ENCODE measurements around the gene SH2D3C. TPM values are rescaled to one million over a fixed set of nuclear protein-coding genes. Genes with fewer than 3 reads are reported as not detected.
A peak's percentile ranks its signal among the peaks of the same experiment; 100 is the strongest.

The SH2D3C gene
- total RNA-seq, 1 donor from 2014 or later, result 5.8 TPM

DNA sequence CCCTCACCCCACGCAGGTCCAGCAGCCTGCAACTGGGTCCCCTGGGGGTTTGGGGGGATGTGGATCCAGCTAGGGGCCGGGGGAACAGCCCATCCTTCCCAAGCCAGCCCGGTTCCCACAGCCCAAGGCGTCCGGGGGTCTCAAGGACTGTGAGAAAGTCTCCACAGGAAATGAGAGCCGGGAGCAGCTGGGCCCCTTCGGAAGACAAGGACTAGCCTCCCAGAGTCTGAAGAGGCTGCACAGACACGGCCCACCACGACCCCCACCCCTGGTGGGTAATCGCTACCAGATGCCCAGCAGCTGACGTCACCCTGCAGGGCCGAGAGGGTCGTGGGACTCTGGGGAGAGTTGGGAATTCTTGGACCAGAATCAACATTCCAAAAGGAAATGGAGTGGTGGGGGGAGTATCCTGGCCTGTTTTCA, 10.5 kb downstream of the SH2D3C start:
- Histone ChIP-seq H3K79me2 (ENCODE audit: insufficient read depth, low read length) (no peaks in the 10 kb centered on the region), H3K27ac (ENCODE audit: low read depth, low read length) (peak overlapping the region; percentile 74), H3K36me3 (ENCODE audit: insufficient read depth, low read length) (no peaks in the 10 kb centered on the region), H3K27me3 (ENCODE audit: insufficient read depth, low read length) (no peaks in the 10 kb centered on the region), H3K4me2 (ENCODE audit: low read length) (peak overlapping the region; percentile 62), H2AFZ (ENCODE audit: low read depth, low read length) (peak overlapping the region; percentile 12), H3K9ac (ENCODE audit: low read length) (peak overlapping the region; percentile 76), H3K4me3 (ENCODE audit: insufficient read depth, low read depth, low read length) (no peak overlapping the region), H3K9me3 (ENCODE audit: insufficient read depth, low read depth, low read length) (no peaks in the 10 kb centered on the region), H4K20me1 (ENCODE audit: insufficient read depth, low read length) (no peaks in the 10 kb centered on the region), H3K4me1 (ENCODE audit: insufficient read depth, low read length) (peaks cover 25% of the 10 kb centered on the region)
- FAIRE-seq, result no peak
- Mint-ChIP-seq H3K36me3 (ENCODE audit: low read depth, unreplicated experiment) (peaks cover 12% of the 10 kb centered on the region), H3K9me3 (ENCODE audit: unreplicated experiment) (peaks cover 4% of the 10 kb centered on the region), H3K4me3 (ENCODE audit: unreplicated experiment) (peak overlapping the region; percentile 27), H3K27ac (ENCODE audit: unreplicated experiment) (peak overlapping the region; percentile 78), H3K4me1 (ENCODE audit: low read depth, unreplicated experiment) (peaks cover 28% of the 10 kb centered on the region), H3K27me3 (ENCODE audit: low read depth, unreplicated experiment) (peaks cover 4% of the 10 kb centered on the region)
- DNase-seq (ENCODE audit: low read depth), result peak; percentile 29
- TF ChIP-seq, protein P1, sequence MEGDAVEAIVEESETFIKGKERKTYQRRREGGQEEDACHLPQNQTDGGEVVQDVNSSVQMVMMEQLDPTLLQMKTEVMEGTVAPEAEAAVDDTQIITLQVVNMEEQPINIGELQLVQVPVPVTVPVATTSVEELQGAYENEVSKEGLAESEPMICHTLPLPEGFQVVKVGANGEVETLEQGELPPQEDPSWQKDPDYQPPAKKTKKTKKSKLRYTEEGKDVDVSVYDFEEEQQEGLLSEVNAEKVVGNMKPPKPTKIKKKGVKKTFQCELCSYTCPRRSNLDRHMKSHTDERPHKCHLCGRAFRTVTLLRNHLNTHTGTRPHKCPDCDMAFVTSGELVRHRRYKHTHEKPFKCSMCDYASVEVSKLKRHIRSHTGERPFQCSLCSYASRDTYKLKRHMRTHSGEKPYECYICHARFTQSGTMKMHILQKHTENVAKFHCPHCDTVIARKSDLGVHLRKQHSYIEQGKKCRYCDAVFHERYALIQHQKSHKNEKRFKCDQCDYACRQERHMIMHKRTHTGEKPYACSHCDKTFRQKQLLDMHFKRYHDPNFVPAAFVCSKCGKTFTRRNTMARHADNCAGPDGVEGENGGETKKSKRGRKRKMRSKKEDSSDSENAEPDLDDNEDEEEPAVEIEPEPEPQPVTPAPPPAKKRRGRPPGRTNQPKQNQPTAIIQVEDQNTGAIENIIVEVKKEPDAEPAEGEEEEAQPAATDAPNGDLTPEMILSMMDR (IDR thresholded peaks at IDR 0.05; ENCODE audit: insufficient read depth, low read depth, low read length), result no peak

DNA sequence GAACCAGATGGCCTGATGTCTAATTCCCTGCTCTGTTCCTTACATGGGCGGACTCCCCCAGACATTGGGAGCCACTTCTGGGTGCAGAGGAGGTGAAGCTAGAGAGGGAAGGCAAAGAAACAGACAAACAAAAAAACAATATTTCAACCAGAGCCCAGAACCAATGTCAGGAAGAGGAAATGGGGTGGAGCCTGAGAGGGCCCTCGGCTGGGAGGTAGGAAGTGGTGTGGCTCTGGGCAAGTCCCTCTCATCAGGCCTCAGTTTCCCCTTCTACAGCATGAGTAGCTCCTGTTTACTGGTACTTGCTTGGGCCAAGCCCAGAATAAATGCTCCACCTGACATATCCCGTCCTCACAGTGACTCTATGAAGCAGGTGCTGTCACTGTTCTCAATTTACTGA, 11.1 kb downstream of the SH2D3C start:
- TF ChIP-seq, protein P1 (IDR thresholded peaks at IDR 0.05; ENCODE audit: insufficient read depth, low read depth, low read length), result no peak
- TF ChIP-seq EZH2 (IDR thresholded peaks at IDR 0.05; ENCODE audit: insufficient read depth, low read length), result no peak
- H3K4me3 Mint-ChIP-seq (ENCODE audit: unreplicated experiment), result no peak overlapping the region
- peak overlapping the region; percentile 88 for H3K27ac Mint-ChIP-seq (ENCODE audit: unreplicated experiment)

DNA sequence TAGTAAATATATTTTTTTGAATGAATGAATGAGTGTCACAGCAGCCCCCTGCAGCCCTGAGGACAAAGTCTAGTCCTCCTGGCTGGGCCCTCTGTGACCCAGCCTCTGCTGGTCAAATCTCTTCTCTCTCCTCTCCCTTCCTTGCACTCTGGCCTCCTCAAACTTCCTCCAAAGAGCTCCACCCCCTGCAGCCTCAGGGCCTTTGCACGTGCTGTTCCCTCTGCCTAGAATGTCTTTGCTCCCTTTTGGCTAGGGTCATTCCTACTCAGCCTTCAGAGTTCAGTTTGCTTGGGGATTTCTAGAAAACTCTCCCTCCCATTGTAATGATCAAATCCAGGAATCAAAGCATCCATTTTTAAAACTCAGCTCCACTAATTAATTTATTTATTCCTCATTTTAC, 13.0 kb downstream of the SH2D3C start:
- no peak for DNase-seq (ENCODE audit: low read depth)
- H3K4me1 Mint-ChIP-seq (ENCODE audit: low read depth, unreplicated experiment), result peaks cover 33% of the 10 kb centered on the region
- FAIRE-seq, result no peak
- peaks cover 15% of the 10 kb centered on the region for H3K27me3 Mint-ChIP-seq (ENCODE audit: low read depth, unreplicated experiment)
- H2AFZ ChIP-seq (ENCODE audit: low read depth, low read length), result no peak overlapping the region
- no peaks in the 10 kb centered on the region for H3K9me3 ChIP-seq (ENCODE audit: insufficient read depth, low read depth, low read length)
- H3K79me2 ChIP-seq (ENCODE audit: insufficient read depth, low read length), result no peaks in the 10 kb centered on the region
- H3K36me3 ChIP-seq (ENCODE audit: insufficient read depth, low read length), result no peaks in the 10 kb centered on the region
- no peaks in the 10 kb centered on the region for H3K27me3 ChIP-seq (ENCODE audit: insufficient read depth, low read length)
- peaks cover 21% of the 10 kb centered on the region for H3K4me1 ChIP-seq (ENCODE audit: insufficient read depth, low read length)
- no peak overlapping the region for H3K4me2 ChIP-seq (ENCODE audit: low read length)
- TF ChIP-seq, protein P1 (IDR thresholded peaks at IDR 0.05; ENCODE audit: insufficient read depth, low read depth, low read length), result no peak
- no peak for TF ChIP-seq EZH2 (IDR thresholded peaks at IDR 0.05; ENCODE audit: insufficient read depth, low read length)
- H3K4me3 ChIP-seq (ENCODE audit: insufficient read depth, low read depth, low read length), result no peak overlapping the region
- H3K9ac ChIP-seq (ENCODE audit: low read length), result no peak overlapping the region
- H3K36me3 Mint-ChIP-seq (ENCODE audit: low read depth, unreplicated experiment), result peaks cover 12% of the 10 kb centered on the region
- peaks cover 4% of the 10 kb centered on the region for H3K9me3 Mint-ChIP-seq (ENCODE audit: unreplicated experiment)
- no peak overlapping the region for H3K27ac ChIP-seq (ENCODE audit: low read depth, low read length)
- H3K27ac Mint-ChIP-seq (ENCODE audit: unreplicated experiment), result no peak overlapping the region
- no peaks in the 10 kb centered on the region for H4K20me1 ChIP-seq (ENCODE audit: insufficient read depth, low read length)
- H3K4me3 Mint-ChIP-seq (ENCODE audit: unreplicated experiment), result no peak overlapping the region

More for the DNA sequence above, 11.1 kb downstream of the SH2D3C start:
- Histone ChIP-seq H3K9me3 (ENCODE audit: insufficient read depth, low read depth, low read length) (no peaks in the 10 kb centered on the region), H4K20me1 (ENCODE audit: insufficient read depth, low read length) (no peaks in the 10 kb centered on the region), H3K79me2 (ENCODE audit: insufficient read depth, low read length) (no peaks in the 10 kb centered on the region), H2AFZ (ENCODE audit: low read depth, low read length) (no peak overlapping the region), H3K9ac (ENCODE audit: low read length) (peak overlapping the region; percentile 76), H3K4me3 (ENCODE audit: insufficient read depth, low read depth, low read length) (no peak overlapping the region), H3K4me2 (ENCODE audit: low read length) (peak overlapping the region; percentile 62), H3K27me3 (ENCODE audit: insufficient read depth, low read length) (no peaks in the 10 kb centered on the region), H3K4me1 (ENCODE audit: insufficient read depth, low read length) (peaks cover 25% of the 10 kb centered on the region), H3K36me3 (ENCODE audit: insufficient read depth, low read length) (no peaks in the 10 kb centered on the region), H3K27ac (ENCODE audit: low read depth, low read length) (peak overlapping the region; percentile 74)
- Mint-ChIP-seq H3K36me3 (ENCODE audit: low read depth, unreplicated experiment) (peaks cover 12% of the 10 kb centered on the region), H3K27me3 (ENCODE audit: low read depth, unreplicated experiment) (peaks cover 7% of the 10 kb centered on the region), H3K4me1 (ENCODE audit: low read depth, unreplicated experiment) (peaks cover 32% of the 10 kb centered on the region), H3K9me3 (ENCODE audit: unreplicated experiment) (peaks cover 4% of the 10 kb centered on the region)
- FAIRE-seq (no peak), DNase-seq (ENCODE audit: low read depth) (no peak)

All from astrocyte (in vitro differentiated cells and primary cell).